ENCODE data around the gene CTRL.
A peak's percentile ranks its signal among the peaks of the same experiment; 100 is the strongest.

Gene CTRL

GRCh38 chr16:67963292-67963661, 31.6 kb upstream of the CTRL start:
- no peak for DNase-seq (ENCODE audit: low read depth in 2 of 2)

- DNase-seq (ENCODE audit: low read depth in 2 of 2): no peak
These were observed 30.5 kb upstream of the CTRL start for GRCh38 chr16:67962135-67962534.

- DNase-seq (ENCODE audit: low read depth in 2 of 2): no peak
These were observed 29.9 kb upstream of the CTRL start for GRCh38 chr16:67961551-67961957.

- DNase-seq (ENCODE audit: low read depth in 2 of 2): no peak
These were observed 28.1 kb upstream of the CTRL start for GRCh38 chr16:67959536-67960329.

GRCh38 chr16:67957622-67958021, 26.0 kb upstream of the CTRL start:
- DNase-seq (ENCODE audit: low read depth in 2 of 2): no peak

- no peak for DNase-seq (ENCODE audit: low read depth in 2 of 2)
These were observed 22.9 kb upstream of the CTRL start for GRCh38 chr16:67954421-67955196.

GRCh38 chr16:67953641-67954375, 22.1 kb upstream of the CTRL start:
- DNase-seq (ENCODE audit: low read depth in 2 of 2): no peak

GRCh38 chr16:67951485-67951884, 19.8 kb upstream of the CTRL start:
- DNase-seq (ENCODE audit: low read depth in 2 of 2): no peak

- no peak for DNase-seq (ENCODE audit: low read depth in 2 of 2)
These were observed 18.7 kb upstream of the CTRL start for GRCh38 chr16:67950335-67950843.

GRCh38 chr16:67949645-67950044, 18.0 kb upstream of the CTRL start:
- no peak for DNase-seq (ENCODE audit: low read depth in 2 of 2)

GRCh38 chr16:67948015-67948414, 16.4 kb upstream of the CTRL start:
- no peak for DNase-seq (ENCODE audit: low read depth in 2 of 2)

GRCh38 chr16:67946966-67947558, 15.4 kb upstream of the CTRL start:
- DNase-seq (ENCODE audit: low read depth in 2 of 2): no peak

- no peak for DNase-seq (ENCODE audit: low read depth in 2 of 2)
These were observed 14.5 kb upstream of the CTRL start for GRCh38 chr16:67946128-67946569.

- DNase-seq (ENCODE audit: low read depth in 2 of 2): no peak
These were observed 13.8 kb upstream of the CTRL start for GRCh38 chr16:67945392-67945933.

- no peak for DNase-seq (ENCODE audit: low read depth in 2 of 2)
These were observed 13.2 kb upstream of the CTRL start for GRCh38 chr16:67944690-67945391.

- no peak for DNase-seq (ENCODE audit: low read depth in 2 of 2)
These were observed 12.2 kb upstream of the CTRL start, which contains the start of gene LCAT for GRCh38 chr16:67943619-67944504. Gene LCAT, minus strand, starts transcription at chr16:67944120. Its CDS starts 19 bp downstream, at chr16:67944101.

GRCh38 chr16:67943256-67943618, 11.6 kb upstream of the CTRL start:
- no peak for DNase-seq (ENCODE audit: low read depth in 2 of 2)

GRCh38 chr16:67942510-67943255, 11.0 kb upstream of the CTRL start:
- no peak for DNase-seq (ENCODE audit: low read depth in 2 of 2)

GRCh38 chr16:67942200-67942509, 10.5 kb upstream of the CTRL start:
- peak in 1 of 2 donors; percentile 19 for DNase-seq (ENCODE audit: low read depth in 2 of 2)
